Osteoblast (primary cell): ENCODE data around the gene SCAI. TPM values are rescaled to one million over a fixed set of nuclear protein-coding genes. Genes with fewer than 3 reads are reported as not detected.
A peak's percentile ranks its signal among the peaks of the same experiment; 100 is the strongest.

Experiments
- DNase-seq: peaks from one replicate; pipeline ENCODE4 v3.0.0; 2011; ENCODE audit warnings: low spot score, mixed read lengths; ENCODE audit not compliant: insufficient read length; ENCODE audit errors: missing footprints
- H2AFZ ChIP-seq: 2 replicates; pipeline ENCODE4 v1.6.0; 2011; ENCODE audit warnings: mild to moderate bottlenecking, low read length
- H3K27ac ChIP-seq: 2 replicates; pipeline ENCODE4 v1.5.1; 2011; ENCODE audit warnings: mild to moderate bottlenecking, low read depth, low read length, moderate library complexity
- H3K27me3 ChIP-seq: 2 replicates; pipeline ENCODE4 v1.6.0; 2012; ENCODE audit warnings: mild to moderate bottlenecking, control low read depth, inconsistent platforms, low read length, moderate library complexity; ENCODE audit not compliant: insufficient read depth
- H3K36me3 ChIP-seq: 2 replicates; pipeline ENCODE4 v1.5.1; 2011; ENCODE audit warnings: mild to moderate bottlenecking, low read length, control low read depth, moderate library complexity; ENCODE audit not compliant: insufficient read depth
- H3K4me1 ChIP-seq: 2 replicates; pipeline ENCODE4 v1.5.1; 2011; ENCODE audit warnings: mild to moderate bottlenecking, low read length, control low read depth, moderate library complexity; ENCODE audit not compliant: insufficient read depth
- H3K4me2 ChIP-seq: 2 replicates; pipeline ENCODE4 v1.6.0; 2011; ENCODE audit warnings: mild to moderate bottlenecking, low read length; ENCODE audit not compliant: insufficient read depth
- H3K4me3 ChIP-seq: fragments of 200-600 bp; sonication (generic); 3 replicates; pipeline ENCODE4 v1.5.1; 2012; ENCODE audit warnings: mild to moderate bottlenecking, low read length, inconsistent platforms; ENCODE audit not compliant: insufficient read depth
- H3K79me2 ChIP-seq: 2 replicates; pipeline ENCODE4 v1.6.0; 2012; ENCODE audit warnings: mild to moderate bottlenecking, low read length, control low read depth, inconsistent platforms; ENCODE audit not compliant: insufficient read depth
- H3K9me3 ChIP-seq: 2 replicates; pipeline ENCODE4 v1.5.1; 2011; ENCODE audit warnings: low read depth, low read length, control low read depth
- H4K20me1 ChIP-seq: 2 replicates; pipeline ENCODE4 v1.6.0; 2012; ENCODE audit warnings: mild to moderate bottlenecking, low read length, control low read depth; ENCODE audit not compliant: insufficient read depth
- total RNA-seq: library from RNA; depleted of rRNA; stranded (reverse); fragments of >200 nt; gene quantifications from 2 replicates; pipeline ENCODE4 v1.2.3, GENCODE V29; 2012
- TF ChIP-seq, protein P1 (sequence below): IDR thresholded peaks from 2 replicates; pipeline ENCODE4 v1.5.1; 2011; ENCODE audit warnings: mild to moderate bottlenecking, low read depth, low read length, moderate library complexity; ENCODE audit errors: extremely low read depth

SCAI gene
- total RNA-seq, 1 donor, result 11.2 TPM

DNA sequence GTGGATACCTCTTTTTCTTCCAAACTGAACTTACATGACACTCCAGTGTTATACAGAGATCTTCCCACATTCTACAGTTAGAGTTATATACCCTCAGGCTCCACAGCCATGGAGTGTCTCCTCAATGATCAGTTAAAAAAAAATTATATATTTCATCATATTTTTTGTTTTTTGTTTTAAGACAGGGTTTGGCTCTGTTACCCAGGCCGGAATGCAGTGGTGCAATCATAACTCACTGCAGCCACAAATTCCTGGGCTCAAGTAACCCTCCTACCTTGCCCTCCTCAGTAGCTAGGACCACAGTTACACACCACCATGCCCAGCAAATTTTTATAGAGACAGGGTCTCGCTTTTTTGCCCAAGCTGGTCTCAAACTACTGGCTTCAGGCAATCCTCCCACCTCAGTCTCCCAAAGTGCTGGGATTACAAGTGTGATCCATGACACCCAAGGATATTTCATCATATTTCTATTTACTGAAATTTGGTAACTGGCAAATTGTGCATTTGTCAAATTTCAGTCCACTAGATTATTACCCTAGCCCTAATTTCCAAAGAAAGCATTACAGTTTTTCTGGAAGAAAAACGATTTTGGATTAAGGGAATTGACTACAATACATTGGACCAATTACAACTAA is 18.1 kb upstream of the SCAI start:
- peaks cover 18% of the 10 kb centered on the region for H3K36me3 ChIP-seq
- H2AFZ ChIP-seq, result no peak overlapping the region
- no peaks in the 10 kb centered on the region for H3K27me3 ChIP-seq
- peak overlapping the region; percentile 8 for H3K4me2 ChIP-seq
- peaks cover 23% of the 10 kb centered on the region for H3K4me1 ChIP-seq
- H3K79me2 ChIP-seq, result peaks cover 58% of the 10 kb centered on the region
- peak overlapping the region; percentile 52 for H3K27ac ChIP-seq
- no peaks in the 10 kb centered on the region for H3K9me3 ChIP-seq
- no peaks in the 10 kb centered on the region for H4K20me1 ChIP-seq
- H3K4me3 ChIP-seq, result no peak overlapping the region
- TF ChIP-seq, protein P1, sequence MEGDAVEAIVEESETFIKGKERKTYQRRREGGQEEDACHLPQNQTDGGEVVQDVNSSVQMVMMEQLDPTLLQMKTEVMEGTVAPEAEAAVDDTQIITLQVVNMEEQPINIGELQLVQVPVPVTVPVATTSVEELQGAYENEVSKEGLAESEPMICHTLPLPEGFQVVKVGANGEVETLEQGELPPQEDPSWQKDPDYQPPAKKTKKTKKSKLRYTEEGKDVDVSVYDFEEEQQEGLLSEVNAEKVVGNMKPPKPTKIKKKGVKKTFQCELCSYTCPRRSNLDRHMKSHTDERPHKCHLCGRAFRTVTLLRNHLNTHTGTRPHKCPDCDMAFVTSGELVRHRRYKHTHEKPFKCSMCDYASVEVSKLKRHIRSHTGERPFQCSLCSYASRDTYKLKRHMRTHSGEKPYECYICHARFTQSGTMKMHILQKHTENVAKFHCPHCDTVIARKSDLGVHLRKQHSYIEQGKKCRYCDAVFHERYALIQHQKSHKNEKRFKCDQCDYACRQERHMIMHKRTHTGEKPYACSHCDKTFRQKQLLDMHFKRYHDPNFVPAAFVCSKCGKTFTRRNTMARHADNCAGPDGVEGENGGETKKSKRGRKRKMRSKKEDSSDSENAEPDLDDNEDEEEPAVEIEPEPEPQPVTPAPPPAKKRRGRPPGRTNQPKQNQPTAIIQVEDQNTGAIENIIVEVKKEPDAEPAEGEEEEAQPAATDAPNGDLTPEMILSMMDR, result no peak
- no peak for DNase-seq

DNA sequence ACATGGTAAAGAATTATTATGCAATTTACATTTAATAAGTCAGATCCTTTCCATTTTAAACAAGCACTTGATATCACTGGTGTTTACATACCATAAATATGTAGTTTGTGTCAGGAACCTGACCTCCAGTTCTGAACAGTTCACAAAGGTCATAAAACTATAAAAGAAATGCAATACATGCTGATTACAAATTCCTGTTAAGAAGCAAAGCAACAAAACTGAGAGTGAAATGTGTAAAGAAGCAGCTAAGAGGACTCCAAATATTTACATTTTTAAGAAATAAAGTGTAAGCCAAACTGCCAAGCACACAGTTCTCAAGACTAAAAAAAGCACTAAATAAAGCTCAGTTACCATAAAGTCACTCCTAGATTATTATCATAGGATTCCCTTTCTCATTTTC is 17.4 kb upstream of the SCAI start:
- H3K79me2 ChIP-seq, result peaks cover 57% of the 10 kb centered on the region
- TF ChIP-seq, protein P1, result no peak
- H3K36me3 ChIP-seq, result peaks cover 18% of the 10 kb centered on the region
- H3K9me3 ChIP-seq, result no peaks in the 10 kb centered on the region
- H3K4me1 ChIP-seq, result peaks cover 16% of the 10 kb centered on the region
- H4K20me1 ChIP-seq, result no peaks in the 10 kb centered on the region
- DNase-seq, result no peak
- no peak overlapping the region for H3K4me2 ChIP-seq
- peak overlapping the region; percentile 34 for H3K27ac ChIP-seq
- H3K4me3 ChIP-seq, result no peak overlapping the region
- no peaks in the 10 kb centered on the region for H3K27me3 ChIP-seq
- H2AFZ ChIP-seq, result no peak overlapping the region

DNA sequence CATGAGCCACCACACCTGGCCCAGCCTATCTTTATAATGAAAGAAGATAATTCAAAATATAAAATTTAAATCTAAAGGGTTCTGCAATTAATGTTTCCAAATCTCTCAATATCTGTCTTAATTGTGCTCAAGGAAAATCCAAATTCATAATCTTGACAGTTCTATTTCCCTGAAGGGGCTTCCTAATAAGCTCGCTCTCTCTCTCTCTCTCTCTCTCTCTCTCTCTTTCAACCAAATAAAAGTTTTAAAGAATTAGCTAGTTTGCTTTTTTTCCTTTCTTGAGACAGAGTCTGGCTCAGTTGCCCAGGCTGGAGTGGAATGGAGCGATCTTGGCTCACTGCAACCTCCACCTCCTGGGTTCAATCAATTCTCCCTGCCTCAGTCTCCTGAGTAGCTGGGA is 13.2 kb upstream of the SCAI start:
- no peak for DNase-seq
- TF ChIP-seq, protein P1, result no peak
- H3K27ac ChIP-seq, result no peak overlapping the region
- H3K4me2 ChIP-seq, result no peak overlapping the region
- H3K27me3 ChIP-seq, result no peaks in the 10 kb centered on the region
- H3K9me3 ChIP-seq, result no peaks in the 10 kb centered on the region
- no peak overlapping the region for H3K4me3 ChIP-seq
- H2AFZ ChIP-seq, result no peak overlapping the region
- no peaks in the 10 kb centered on the region for H4K20me1 ChIP-seq
- H3K4me1 ChIP-seq, result peaks cover 9% of the 10 kb centered on the region
- peaks cover 28% of the 10 kb centered on the region for H3K36me3 ChIP-seq
- peaks cover 30% of the 10 kb centered on the region for H3K79me2 ChIP-seq

DNA sequence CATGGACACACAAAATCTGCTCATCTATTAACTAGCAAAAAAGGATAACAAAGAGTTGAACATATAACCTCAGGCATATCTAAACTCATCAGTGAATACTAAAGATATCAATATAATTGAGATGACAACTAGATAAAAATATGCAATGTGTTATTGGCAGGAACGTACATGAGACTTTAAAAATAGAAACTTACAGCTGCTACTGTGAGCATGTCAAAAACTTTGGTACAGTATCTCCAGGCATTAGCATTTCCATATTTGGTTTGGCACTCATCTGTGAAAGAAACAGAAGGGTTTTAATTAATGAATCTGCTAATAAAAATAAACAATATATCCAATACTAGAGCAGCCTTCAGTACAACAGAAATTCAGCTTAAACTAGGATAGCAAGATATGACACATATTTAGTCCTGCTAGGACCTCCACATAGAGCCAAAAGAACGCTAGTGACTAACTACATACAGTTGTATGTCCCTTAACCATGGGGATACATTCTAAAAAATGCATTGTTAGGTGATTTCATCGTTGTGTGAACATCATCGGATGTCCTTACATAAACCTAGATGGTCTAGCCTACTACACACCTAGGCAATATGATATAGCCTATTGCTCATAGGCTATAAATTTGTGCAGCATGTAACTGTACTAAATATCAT is 10.5 kb upstream of the SCAI start:
- H3K79me2 ChIP-seq, result peaks cover 11% of the 10 kb centered on the region
- H4K20me1 ChIP-seq, result peaks cover 3% of the 10 kb centered on the region
- no peak overlapping the region for H3K27ac ChIP-seq
- H3K4me3 ChIP-seq, result no peak overlapping the region
- H3K4me1 ChIP-seq, result no peaks in the 10 kb centered on the region
- H3K4me2 ChIP-seq, result no peak overlapping the region
- peaks cover 45% of the 10 kb centered on the region for H3K36me3 ChIP-seq
- TF ChIP-seq, protein P1, result no peak
- DNase-seq, result no peak
- H2AFZ ChIP-seq, result no peak overlapping the region
- no peaks in the 10 kb centered on the region for H3K9me3 ChIP-seq
- H3K27me3 ChIP-seq, result no peaks in the 10 kb centered on the region
